ENCODE measurements around the gene SDR39U1. TPM values are rescaled to one million over a fixed set of nuclear protein-coding genes. Genes with fewer than 3 reads are reported as not detected.
"Not testable (repeated sequence)": the region's sequence is repeated elsewhere in the genome, so short reads cannot be mapped to it uniquely, and the experiment has no call there.

Gene SDR39U1
- total and polyA plus RNA-seq, 4 donors: 24.0 to 163 (median 54.1) TPM

- WGBS, 2 donors: 71 to 88% methylated on average over 1 of the region's 1 CpG
- Histone ChIP-seq H3K4me1 (ENCODE audit: control insufficient read depth in 1 of 2, insufficient read depth in 2 of 2, low read length in 2 of 2) (no peaks in the 10 kb centered on the region), H3K4me3 (ENCODE audit: low read length in 2 of 2) (no peak overlapping the region), H3K36me3 (ENCODE audit: control insufficient read depth in 1 of 2, insufficient read depth in 2 of 2, low read length in 1 of 2) (no peaks in the 10 kb centered on the region), H3K27me3 (ENCODE audit: control insufficient read depth in 1 of 2, insufficient read depth in 2 of 2, low read length in 1 of 2) (no peaks in the 10 kb centered on the region), H3K9me3 (ENCODE audit: control insufficient read depth, low read length) (peaks cover 3% of the 10 kb centered on the region), H3K27ac (ENCODE audit: low read depth in 1 of 2, low read length in 2 of 2) (no peak overlapping the region)
- intact Hi-C loops (cut with DNase I): no loop called here
- ATAC-seq (ENCODE audit: low FRiP score) (no peak), DNase-seq (no peak)
Measured at GRCh38 chr14:24458736-24459135, 16.2 kb upstream of the SDR39U1 start.

- H3K27me3 ChIP-seq (ENCODE audit: control insufficient read depth in 1 of 2, insufficient read depth in 2 of 2, low read length in 1 of 2): no peaks in the 10 kb centered on the region
- H3K27ac ChIP-seq (ENCODE audit: low read depth in 1 of 2, low read length in 2 of 2): no peak overlapping the region
- H3K4me3 ChIP-seq (ENCODE audit: low read length in 2 of 2): no peak overlapping the region
- ATAC-seq (ENCODE audit: low FRiP score): no peak
- intact Hi-C loops (cut with DNase I): no loop called here
- peaks cover 3% of the 10 kb centered on the region for H3K9me3 ChIP-seq (ENCODE audit: control insufficient read depth, low read length)
- DNase-seq: no peak
- H3K36me3 ChIP-seq (ENCODE audit: control insufficient read depth in 1 of 2, insufficient read depth in 2 of 2, low read length in 1 of 2): no peaks in the 10 kb centered on the region
- no peaks in the 10 kb centered on the region for H3K4me1 ChIP-seq (ENCODE audit: control insufficient read depth in 1 of 2, insufficient read depth in 2 of 2, low read length in 2 of 2)
Measured at GRCh38 chr14:24456980-24457379, 14.4 kb upstream of the SDR39U1 start.

DNA sequence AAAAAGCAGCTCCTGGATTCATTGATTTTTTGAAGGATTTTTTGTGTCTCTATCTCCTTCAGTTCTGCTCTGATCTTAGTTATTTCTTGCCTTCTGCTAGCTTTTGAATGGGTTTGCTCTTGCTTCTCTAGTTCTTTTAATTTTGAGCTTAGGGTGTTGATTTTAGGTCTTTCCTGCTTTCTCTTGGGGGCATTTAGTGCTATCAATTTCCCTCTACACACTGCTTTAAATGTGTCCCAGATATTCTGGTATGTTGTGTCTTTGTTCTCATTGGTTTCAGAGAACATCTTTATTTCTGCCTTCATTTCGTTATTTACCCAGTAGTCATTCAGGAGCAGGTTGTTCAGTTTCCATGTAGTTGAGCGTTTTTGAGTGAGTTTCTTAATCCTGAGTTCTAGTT is 8.3 kb upstream of the SDR39U1 start:
- DNase-seq; H3K27ac ChIP-seq (ENCODE audit: low read depth in 1 of 2, low read length in 2 of 2); ATAC-seq (ENCODE audit: low FRiP score); H3K9me3 ChIP-seq (ENCODE audit: control insufficient read depth, low read length); H3K36me3 ChIP-seq (ENCODE audit: control insufficient read depth in 1 of 2, insufficient read depth in 2 of 2, low read length in 1 of 2); H3K27me3 ChIP-seq (ENCODE audit: control insufficient read depth in 1 of 2, insufficient read depth in 2 of 2, low read length in 1 of 2); intact Hi-C loops (cut with DNase I); H3K4me3 ChIP-seq (ENCODE audit: low read length in 2 of 2); H3K4me1 ChIP-seq (ENCODE audit: control insufficient read depth in 1 of 2, insufficient read depth in 2 of 2, low read length in 2 of 2): not testable (repeated sequence)
- WGBS, 2 donors: 75 to 84% methylated on average over 2 of the region's 2 CpGs

GRCh38 chr14:24443053-24443665 is 583 bp upstream of the SDR39U1 start:
- no peaks in the 10 kb centered on the region for H3K4me1 ChIP-seq (ENCODE audit: control insufficient read depth in 1 of 2, insufficient read depth in 2 of 2, low read length in 2 of 2)
- no peaks in the 10 kb centered on the region for H3K27me3 ChIP-seq (ENCODE audit: control insufficient read depth in 1 of 2, insufficient read depth in 2 of 2, low read length in 1 of 2)
- DNase-seq: no peak
- no peak for ATAC-seq (ENCODE audit: low FRiP score)
- peak overlapping the region; percentile 41 to 95 for H3K4me3 ChIP-seq (ENCODE audit: low read length in 2 of 2)
- no peaks in the 10 kb centered on the region for H3K9me3 ChIP-seq (ENCODE audit: control insufficient read depth, low read length)
- intact Hi-C loops (cut with DNase I): no loop called here
- WGBS, 2 donors: 3 to 5% methylated on average over 7 of the region's 7 CpGs
- peaks cover 0 to 4% of the 10 kb centered on the region in 2 donors for H3K36me3 ChIP-seq (ENCODE audit: control insufficient read depth in 1 of 2, insufficient read depth in 2 of 2, low read length in 1 of 2)
- no peak overlapping the region for H3K27ac ChIP-seq (ENCODE audit: low read depth in 1 of 2, low read length in 2 of 2)

DNA sequence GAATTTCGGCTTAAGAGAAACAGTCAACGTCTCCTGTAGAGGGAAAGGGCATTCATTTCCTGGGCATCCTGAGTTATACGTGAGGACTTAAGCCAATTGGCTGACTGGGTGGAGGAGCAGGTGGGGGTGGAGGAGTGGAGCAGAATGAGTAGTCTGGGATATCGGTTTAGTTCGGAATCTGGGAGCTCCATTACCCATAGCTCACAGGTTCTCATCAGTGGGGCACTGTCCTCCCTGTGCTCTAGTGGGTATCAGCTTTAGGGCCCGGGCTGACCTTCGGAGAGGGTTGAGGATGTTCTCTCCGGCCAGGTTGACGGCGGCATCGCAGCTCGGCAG is 704 bp downstream of the SDR39U1 start:
- ATAC-seq (ENCODE audit: low FRiP score) (no peak), DNase-seq (no peak)
- 0 to 1% methylated on average over 12 of the region's 12 CpGs for WGBS, 2 donors
- intact Hi-C loops (cut with DNase I): loop anchor here in 1 of 2 donors (1.0 to 2.0 kb wide), 2 partner anchors 75 to 200 kb away; partner anchors contain the start of gene TINF2
- Histone ChIP-seq H3K4me3 (ENCODE audit: low read length in 2 of 2) (peak overlapping the region; percentile 53 to 66), H3K27ac (ENCODE audit: low read depth in 1 of 2, low read length in 2 of 2) (peak overlapping the region; percentile 20 to 95), H3K4me1 (ENCODE audit: control insufficient read depth in 1 of 2, insufficient read depth in 2 of 2, low read length in 2 of 2) (no peaks in the 10 kb centered on the region), H3K36me3 (ENCODE audit: control insufficient read depth in 1 of 2, insufficient read depth in 2 of 2, low read length in 1 of 2) (peaks cover 0 to 10% of the 10 kb centered on the region in 2 donors), H3K27me3 (ENCODE audit: control insufficient read depth in 1 of 2, insufficient read depth in 2 of 2, low read length in 1 of 2) (no peaks in the 10 kb centered on the region), H3K9me3 (ENCODE audit: control insufficient read depth, low read length) (no peaks in the 10 kb centered on the region)

DNA sequence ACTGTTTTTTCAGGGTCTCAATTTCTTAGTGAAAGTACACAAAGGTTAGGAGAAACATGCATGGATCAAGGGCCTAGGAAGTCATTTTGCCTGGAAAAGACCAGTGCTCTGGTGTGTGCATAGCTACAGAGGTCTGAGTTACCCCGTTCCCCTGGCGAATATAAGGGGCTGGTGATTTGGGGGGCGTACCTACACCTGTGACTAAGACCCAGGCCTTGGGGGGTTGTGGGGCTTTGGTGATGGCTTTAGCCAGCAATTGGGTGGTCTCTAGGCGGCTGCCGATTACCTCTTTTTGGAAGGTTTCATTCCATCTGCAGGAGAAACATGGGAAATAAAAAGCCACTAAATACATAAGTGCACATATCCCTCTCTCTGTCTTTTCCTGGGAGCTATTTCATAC is 1.1 kb downstream of the SDR39U1 start:
- H3K4me1 ChIP-seq (ENCODE audit: control insufficient read depth in 1 of 2, insufficient read depth in 2 of 2, low read length in 2 of 2): no peaks in the 10 kb centered on the region

DNA sequence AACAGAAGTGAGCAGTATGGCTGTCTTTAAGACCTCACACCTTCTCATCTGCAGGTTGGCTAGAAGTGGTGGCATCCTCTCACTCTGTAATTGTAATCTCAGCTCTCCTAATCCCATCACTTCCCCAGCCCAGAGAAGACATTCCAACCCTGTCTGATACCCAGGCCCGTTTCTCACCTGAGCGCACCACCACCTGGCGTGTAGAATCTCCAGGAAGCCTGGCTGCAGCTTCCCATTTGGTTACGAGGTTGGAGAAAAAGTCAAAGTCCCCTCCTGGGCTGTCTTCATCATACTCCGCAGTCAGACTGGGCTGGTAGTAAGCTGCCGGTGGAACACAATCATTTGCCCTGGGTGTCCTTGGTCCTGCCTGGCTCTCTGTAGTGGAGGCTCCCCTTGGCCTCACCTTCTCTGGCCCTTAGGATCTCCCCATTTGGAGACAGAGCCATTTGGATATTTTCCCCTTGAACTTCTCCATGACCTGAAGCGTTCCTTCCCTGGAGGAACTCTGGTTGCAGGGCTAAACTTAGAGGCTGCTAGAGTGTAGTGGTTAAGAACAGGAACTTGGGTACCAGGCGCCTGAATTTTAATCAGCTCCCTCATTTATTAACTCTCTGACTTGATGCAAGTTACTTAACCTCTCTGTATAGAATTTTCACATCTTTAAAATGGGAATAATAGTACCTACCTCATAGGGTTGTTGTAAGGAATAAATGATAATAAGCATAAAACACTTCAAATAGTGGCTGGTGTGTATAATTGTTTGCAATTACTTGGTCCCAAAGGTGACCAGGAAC is 1.8 kb downstream of the SDR39U1 start:
- H3K36me3 ChIP-seq (ENCODE audit: control insufficient read depth in 1 of 2, insufficient read depth in 2 of 2, low read length in 1 of 2): peaks cover 0 to 11% of the 10 kb centered on the region in 2 donors
- H3K9me3 ChIP-seq (ENCODE audit: control insufficient read depth, low read length): no peaks in the 10 kb centered on the region
- intact Hi-C loops (cut with DNase I): loop anchor here in 1 of 2 donors (2.0 kb wide), 1 partner anchor 74 kb away; no protein-coding TSS in a partner anchor
- ATAC-seq (ENCODE audit: low FRiP score) (no peak), DNase-seq (no peak)
- no peaks in the 10 kb centered on the region for H3K27me3 ChIP-seq (ENCODE audit: control insufficient read depth in 1 of 2, insufficient read depth in 2 of 2, low read length in 1 of 2)
- H3K27ac ChIP-seq (ENCODE audit: low read depth in 1 of 2, low read length in 2 of 2): no peak overlapping the region
- no peak overlapping the region for H3K4me3 ChIP-seq (ENCODE audit: low read length in 2 of 2)
- 78 to 80% methylated on average over 8 of the region's 8 CpGs for WGBS, 2 donors
- H3K4me1 ChIP-seq (ENCODE audit: control insufficient read depth in 1 of 2, insufficient read depth in 2 of 2, low read length in 2 of 2): no peaks in the 10 kb centered on the region

More for the DNA sequence above, 1.1 kb downstream of the SDR39U1 start:
- DNase-seq (no peak), ATAC-seq (ENCODE audit: low FRiP score) (no peak)
- Histone ChIP-seq H3K9me3 (ENCODE audit: control insufficient read depth, low read length) (no peaks in the 10 kb centered on the region), H3K27me3 (ENCODE audit: control insufficient read depth in 1 of 2, insufficient read depth in 2 of 2, low read length in 1 of 2) (no peaks in the 10 kb centered on the region), H3K4me3 (ENCODE audit: low read length in 2 of 2) (peak overlapping the region in 1 of 2 donors; percentile 66), H3K36me3 (ENCODE audit: control insufficient read depth in 1 of 2, insufficient read depth in 2 of 2, low read length in 1 of 2) (peaks cover 0 to 10% of the 10 kb centered on the region in 2 donors), H3K27ac (ENCODE audit: low read depth in 1 of 2, low read length in 2 of 2) (peak overlapping the region in 1 of 2 donors; percentile 95)
- WGBS, 2 donors: 43 to 60% methylated on average over 5 of the region's 5 CpGs
- intact Hi-C loops (cut with DNase I): loop anchor here in 1 of 2 donors (2.0 kb wide), 1 partner anchor 75 kb away; no protein-coding TSS in a partner anchor

DNA sequence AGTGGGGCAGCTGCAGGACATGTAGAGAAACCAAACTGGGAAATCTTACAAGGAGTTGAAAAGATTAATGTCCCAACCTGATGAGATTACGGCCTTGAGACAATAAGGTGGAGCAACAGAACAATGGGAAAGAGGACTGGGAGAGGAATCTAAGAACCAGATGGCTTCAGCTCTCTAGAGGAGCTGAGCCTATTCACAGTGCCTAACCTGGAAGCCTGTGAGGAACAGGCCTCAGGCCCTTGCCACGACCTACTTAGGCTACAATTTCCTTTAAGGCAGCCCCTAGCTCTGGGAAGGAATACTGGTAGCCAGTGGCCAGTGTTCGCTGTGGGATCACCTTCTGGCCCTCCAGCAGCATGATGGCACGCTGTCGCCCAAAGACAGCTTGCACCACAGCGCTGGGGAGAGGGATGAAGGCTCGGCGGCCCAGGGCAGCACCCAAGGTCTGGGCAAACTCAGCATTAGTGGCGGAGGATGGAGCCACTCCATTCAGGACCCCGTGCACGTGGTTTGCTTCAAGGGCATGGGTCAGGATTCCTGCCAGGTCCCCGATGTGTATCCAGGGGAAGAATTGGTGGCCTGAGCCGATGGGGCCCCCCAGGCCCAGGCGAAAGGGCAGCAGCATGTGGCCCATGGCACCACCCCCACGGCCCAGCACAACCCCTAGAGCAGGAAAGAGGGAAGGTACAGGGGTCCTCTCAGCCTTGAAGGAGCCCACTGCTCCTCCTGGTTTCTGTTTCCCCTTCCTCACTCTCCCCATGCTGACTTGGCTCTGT is 2.6 kb downstream of the SDR39U1 start:
- peaks cover 0 to 11% of the 10 kb centered on the region in 2 donors for H3K36me3 ChIP-seq (ENCODE audit: control insufficient read depth in 1 of 2, insufficient read depth in 2 of 2, low read length in 1 of 2)
- 64 to 68% methylated on average over 15 of the region's 15 CpGs for WGBS, 2 donors
- H3K4me3 ChIP-seq (ENCODE audit: low read length in 2 of 2): no peak overlapping the region
- ATAC-seq (ENCODE audit: low FRiP score): no peak
- intact Hi-C loops (cut with DNase I): loop anchor here (2.0 to 10.0 kb wide), 2 partner anchors 73 to 325 kb away; partner anchors contain the start of genes DCAF11 (in 1 of the 2) and NRL (in 1 of the 2)
- no peak overlapping the region for H3K27ac ChIP-seq (ENCODE audit: low read depth in 1 of 2, low read length in 2 of 2)
- no peaks in the 10 kb centered on the region for H3K4me1 ChIP-seq (ENCODE audit: control insufficient read depth in 1 of 2, insufficient read depth in 2 of 2, low read length in 2 of 2)
- DNase-seq: no peak
- no peaks in the 10 kb centered on the region for H3K9me3 ChIP-seq (ENCODE audit: control insufficient read depth, low read length)
- H3K27me3 ChIP-seq (ENCODE audit: control insufficient read depth in 1 of 2, insufficient read depth in 2 of 2, low read length in 1 of 2): no peaks in the 10 kb centered on the region
